IMR-90 (cell line): ENCODE measurements around the gene FNTB.

Experiments
- CTCF ChIP-seq: conservative IDR thresholded peaks from 2 replicates; pipeline ENCODE4 v1.5.1; 2012; ENCODE audit warnings: mild to moderate bottlenecking, low read depth, low read length, improper control_type of control experiment
- MXI1 ChIP-seq: IDR thresholded peaks from 2 replicates; pipeline ENCODE4 v1.6.1; 2012; ENCODE audit warnings: low read depth, mild to moderate bottlenecking, low read length, moderate library complexity, borderline replicate concordance
- POLR2A ChIP-seq: IDR thresholded peaks from 2 replicates; pipeline ENCODE4 v1.6.1; 2012; ENCODE audit warnings: mild to moderate bottlenecking, low read depth, low read length
- RAD21 ChIP-seq: IDR thresholded peaks from 2 replicates; pipeline ENCODE4 v1.6.1; 2012; ENCODE audit warnings: low read length, improper control_type of control experiment
- RFX5 ChIP-seq: IDR thresholded peaks from 2 replicates; pipeline ENCODE4 v1.8.0; 2012; ENCODE audit warnings: low read depth, mild to moderate bottlenecking, low read length, moderate library complexity
- SMC3 ChIP-seq: fragments of 150-350 bp; IDR thresholded peaks from 2 replicates; pipeline ENCODE4 v1.6.1; 2016; ENCODE audit warnings: low read depth, mild to moderate bottlenecking, antibody characterized with exemption, low read length, moderate library complexity

DNA sequence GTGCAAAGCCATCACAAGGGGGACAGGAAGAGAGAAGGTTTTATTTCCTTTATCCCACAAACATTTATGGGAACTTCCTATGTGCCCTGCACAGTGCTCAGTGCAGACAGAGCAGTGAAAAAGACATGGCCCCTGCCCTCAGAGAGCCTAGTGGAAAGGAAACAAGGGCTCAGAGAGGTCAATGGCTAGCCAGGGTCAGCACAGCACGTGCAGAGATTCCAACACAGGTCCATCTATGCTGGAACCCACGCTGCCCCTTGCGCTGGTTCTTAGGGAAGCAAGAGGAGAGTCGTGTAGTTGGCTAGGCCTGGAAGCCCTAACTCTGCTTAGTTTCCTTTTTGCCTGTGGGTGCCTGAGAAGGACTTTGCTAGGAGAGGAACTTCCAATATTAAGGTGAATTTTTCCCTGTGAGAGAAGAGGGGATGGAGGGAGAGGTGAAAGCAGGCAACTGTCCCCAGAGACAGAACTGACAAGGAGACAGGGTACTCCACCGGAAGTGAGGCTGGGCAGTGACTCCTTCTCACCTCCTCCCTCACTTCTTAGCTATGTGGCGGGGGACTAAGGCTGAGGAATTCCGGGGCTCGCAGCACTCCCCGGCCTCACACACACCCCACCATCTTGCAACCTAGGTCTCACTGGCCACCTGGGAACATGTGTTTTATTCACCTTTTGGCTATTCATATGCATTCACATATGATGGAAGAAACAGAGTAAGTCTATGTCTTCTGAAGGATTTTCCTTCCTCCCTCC is 32.0 kb upstream of the FNTB start:
- TF ChIP-seq CTCF (no peak), MXI1 (no peak), POLR2A (no peak), RAD21 (no peak), RFX5 (no peak), SMC3 (no peak)
